Smooth muscle cell (in vitro differentiated cells): ENCODE measurements around the gene MUC2. TPM values are rescaled to one million over a fixed set of nuclear protein-coding genes. Genes with fewer than 3 reads are reported as not detected.

Experiments used
- DNase-seq: peaks from one replicate; lab custom pipeline; 2025; ENCODE audit not compliant: unreplicated experiment; lab: John Stamatoyannopoulos, UW
- H2AFZ ChIP-seq: fragments of 200-600 bp; sonication (generic); 2 replicates; pipeline ENCODE4 v1.6.0; 2016; ENCODE audit warnings: antibody characterized with exemption, low read depth, mild to moderate bottlenecking
- H3F3A ChIP-seq: fragments of 200-600 bp; sonication (generic); 2 replicates; pipeline ENCODE4 v1.6.0; 2017; ENCODE audit warnings: antibody characterized with exemption, low read depth
- H3K27ac ChIP-seq: fragments of 200-600 bp; sonication (generic); 2 replicates; pipeline ENCODE4 v1.5.1; 2016; ENCODE audit warnings: low read depth, mild to moderate bottlenecking
- H3K27me3 ChIP-seq: fragments of 200-600 bp; sonication (generic); 2 replicates; pipeline ENCODE4 v1.6.1; 2016; ENCODE audit warnings: low read depth, mild to moderate bottlenecking
- H3K36me3 ChIP-seq: fragments of 200-600 bp; sonication (generic); 2 replicates; pipeline ENCODE4 v1.5.1; 2016; ENCODE audit warnings: low read depth
- H3K4me1 ChIP-seq: fragments of 200-600 bp; sonication (generic); 2 replicates; pipeline ENCODE4 v1.5.1; 2016; ENCODE audit warnings: low read depth
- H3K4me2 ChIP-seq: fragments of 200-600 bp; sonication (generic); 2 replicates; pipeline ENCODE4 v1.6.0; 2016; ENCODE audit warnings: mild to moderate bottlenecking
- H3K4me3 ChIP-seq: fragments of 200-600 bp; sonication (generic); 2 replicates; pipeline ENCODE4 v1.5.1; 2016; ENCODE audit warnings: mild to moderate bottlenecking
- H3K79me2 ChIP-seq: fragments of 200-600 bp; sonication (generic); 2 replicates; pipeline ENCODE4 v1.6.0; 2016; ENCODE audit warnings: low read depth, mild to moderate bottlenecking
- H3K9ac ChIP-seq: fragments of 200-600 bp; sonication (generic); 2 replicates; pipeline ENCODE4 v1.6.0; 2016; ENCODE audit warnings: low read depth
- H3K9me3 ChIP-seq: fragments of 200-600 bp; sonication (generic); replicated peaks from 2 replicates; pipeline ENCODE4 v1.5.1; 2016; ENCODE audit warnings: low read depth
- H4K20me1 ChIP-seq: fragments of 200-600 bp; sonication (generic); 2 replicates; pipeline ENCODE4 v1.6.0; 2016; ENCODE audit warnings: low read depth
- CTCF ChIP-seq: fragments of 200-600 bp; sonication (generic); IDR thresholded peaks from 2 replicates; pipeline ENCODE4 v1.5.1; 2017; ENCODE audit warnings: borderline replicate concordance, mild to moderate bottlenecking, antibody characterized with exemption; ENCODE audit not compliant: insufficient read depth, poor library complexity, severe bottlenecking
- WGBS: methylation state at CpG from one replicate; pipeline ENCODE4 v1.1.7; 2016; ENCODE audit warnings: low lambda C conversion rate; 5-methylcytosine and 5-hydroxymethylcytosine counted together
- polyA plus RNA-seq: library from polyadenylated mRNA; unstranded; fragments of >200 nt; fragmentation: Nextera tagmentation; extraction: Ambion mirVana; gene quantifications from 2 replicates; pipeline ENCODE4 v1.2.1, GENCODE V29; 2016
- total RNA-seq: library from RNA; depleted of rRNA; stranded (reverse); fragments of >200 nt; gene quantifications from 2 replicates; pipeline ENCODE4 v1.2.3, GENCODE V29; 2014

The MUC2 gene
- total and polyA plus RNA-seq, 2 experiments from 2014 or later: not detected

- Histone ChIP-seq H3F3A (no peaks in the 10 kb centered on the region), H3K27ac (no peak overlapping the region), H3K27me3 (no peaks in the 10 kb centered on the region), H3K4me1 (no peaks in the 10 kb centered on the region), H2AFZ (no peak overlapping the region), H3K4me3 (no peak overlapping the region), H3K9ac (no peak overlapping the region), H3K36me3 (no peaks in the 10 kb centered on the region), H3K4me2 (no peak overlapping the region), H3K79me2 (no peaks in the 10 kb centered on the region), H3K9me3 (no peaks in the 10 kb centered on the region), H4K20me1 (no peaks in the 10 kb centered on the region)
- no peak for DNase-seq
- no peak for TF ChIP-seq CTCF
- 86% methylated on average over 14 of the region's 17 CpGs for WGBS
These were observed 45.0 kb downstream of the MUC2 start for GRCh38 chr11:1119604-1120146.

- no peaks in the 10 kb centered on the region for H3K9me3 ChIP-seq
- no peaks in the 10 kb centered on the region for H3K36me3 ChIP-seq
- H4K20me1 ChIP-seq: no peaks in the 10 kb centered on the region
- H3K4me3 ChIP-seq: no peak overlapping the region
- no peaks in the 10 kb centered on the region for H3F3A ChIP-seq
- H3K4me1 ChIP-seq: no peaks in the 10 kb centered on the region
- no peak for DNase-seq
- no peak for TF ChIP-seq CTCF
- no peak overlapping the region for H3K9ac ChIP-seq
- H3K27ac ChIP-seq: no peak overlapping the region
- no peaks in the 10 kb centered on the region for H3K27me3 ChIP-seq
- no peak overlapping the region for H3K4me2 ChIP-seq
- no peaks in the 10 kb centered on the region for H3K79me2 ChIP-seq
- no peak overlapping the region for H2AFZ ChIP-seq
- WGBS: 87% methylated on average over 18 of the region's 27 CpGs
These were observed 46.1 kb downstream of the MUC2 start for GRCh38 chr11:1120532-1121330.

- Histone ChIP-seq H3K4me1 (no peaks in the 10 kb centered on the region), H2AFZ (no peak overlapping the region), H3K27ac (no peak overlapping the region), H3K9me3 (no peaks in the 10 kb centered on the region), H3K9ac (no peak overlapping the region), H3K4me2 (no peak overlapping the region), H3K27me3 (no peaks in the 10 kb centered on the region), H3F3A (no peaks in the 10 kb centered on the region), H3K79me2 (no peaks in the 10 kb centered on the region), H3K36me3 (no peaks in the 10 kb centered on the region), H4K20me1 (no peaks in the 10 kb centered on the region), H3K4me3 (no peak overlapping the region)
- 87% methylated on average over 19 of the region's 19 CpGs for WGBS
- DNase-seq: no peak
- TF ChIP-seq CTCF: no peak
These were observed 46.7 kb downstream of the MUC2 start for GRCh38 chr11:1121331-1121812.
